CD14-positive monocyte (primary cell): ENCODE measurements around the gene NUP107. TPM values are rescaled to one million over a fixed set of nuclear protein-coding genes. Genes with fewer than 3 reads are reported as not detected.

Source experiments
- DNase-seq, 3 donors: peaks; one replicate each; pipeline ENCODE4 v3.0.0-alpha.2; 2011 to 2022
- H2AFZ ChIP-seq: 2 replicates; pipeline ENCODE4 v1.6.0; 2012; ENCODE audit warnings: mild to moderate bottlenecking, low read depth, low read length, inconsistent platforms; ENCODE audit not compliant: insufficient read depth, poor library complexity, severe bottlenecking
- H3K27ac ChIP-seq, 2 donors: 1 replicate in 1 of 2; 2 replicates in 1 of 2; pipeline ENCODE4 v1.5.1; 2012 to 2013; ENCODE audit warnings: low read length in 2 of 2, control low read depth in 1 of 2, inconsistent platforms in 1 of 2, low read depth in 1 of 2, mild to moderate bottlenecking in 1 of 2
- H3K27me3 ChIP-seq, 2 donors: one replicate each; pipeline versions ENCODE4 v1.6.0 to v1.6.1; 2011 to 2013; ENCODE audit warnings: low read length in 2 of 2; ENCODE audit not compliant: control insufficient read depth in 2 of 2, insufficient read depth in 2 of 2
- H3K36me3 ChIP-seq, 2 donors: replicated peaks in 1 of 2; 1 replicate in 1 of 2; 2 replicates in 1 of 2; pipeline versions ENCODE4 v1.5.1 to v1.6.1; 2012 to 2013; ENCODE audit warnings: low read length in 2 of 2, control low read depth in 1 of 2, inconsistent platforms in 1 of 2, mild to moderate bottlenecking in 1 of 2; ENCODE audit not compliant: insufficient read depth in 2 of 2, control insufficient read depth in 1 of 2
- H3K4me1 ChIP-seq, 2 donors: 1 replicate in 1 of 2; 2 replicates in 1 of 2; pipeline versions ENCODE4 v1.5.1 to v1.6.1; 2012 to 2013; ENCODE audit warnings: low read length in 2 of 2, control low read depth in 1 of 2, inconsistent platforms in 1 of 2, mild to moderate bottlenecking in 1 of 2, moderate library complexity in 1 of 2; ENCODE audit not compliant: insufficient read depth in 2 of 2, control insufficient read depth in 1 of 2
- H3K4me2 ChIP-seq: replicated peaks from 2 replicates; pipeline ENCODE3; 2012; ENCODE audit warnings: low read length, moderate library complexity, mild to moderate bottlenecking; ENCODE audit not compliant: poor library complexity, severe bottlenecking; ENCODE audit errors: extremely low read depth
- H3K4me3 ChIP-seq, 3 experiments: fragments of 200-600 bp in 1 of 3; sonication (generic) in 1 of 3; replicated peaks in 1 of 3; 1 replicate in 2 of 3; 2 replicates in 1 of 3; pipeline ENCODE4 v1.5.1; 2011 to 2013; ENCODE audit warnings: low read length in 3 of 3, mild to moderate bottlenecking in 3 of 3, control low read depth in 2 of 3, low read depth in 2 of 3, inconsistent platforms in 1 of 3, moderate library complexity in 1 of 3
- H3K79me2 ChIP-seq: 2 replicates; pipeline ENCODE4 v1.6.0; 2012; ENCODE audit warnings: mild to moderate bottlenecking, control low read depth, inconsistent platforms, low read length, moderate library complexity; ENCODE audit not compliant: insufficient read depth
- H3K9ac ChIP-seq: 2 replicates; pipeline ENCODE4 v1.6.0; 2017; ENCODE audit warnings: low read length, mild to moderate bottlenecking; ENCODE audit not compliant: insufficient read depth, poor library complexity, severe bottlenecking
- H3K9me3 ChIP-seq, 2 donors: replicated peaks in 1 of 2; 1 replicate in 1 of 2; 2 replicates in 1 of 2; pipeline versions ENCODE4 v1.5.1 to v1.6.1; 2012 to 2013; ENCODE audit warnings: low read length in 2 of 2, control low read depth in 1 of 2; ENCODE audit not compliant: control insufficient read depth in 1 of 2, insufficient read depth in 1 of 2
- H4K20me1 ChIP-seq: 2 replicates; pipeline ENCODE4 v1.6.0; 2012; ENCODE audit warnings: mild to moderate bottlenecking, low read length, control low read depth, moderate library complexity; ENCODE audit not compliant: insufficient read depth
- H3K27ac Mint-ChIP-seq, 7 donors: one replicate each; pipeline ENCODE4 v1.8.0; 2020; ENCODE audit warnings: mild to moderate bottlenecking in 7 of 7, mixed read lengths in 7 of 7, moderate library complexity in 6 of 7, inconsistent platforms in 2 of 7
- H3K27me3 Mint-ChIP-seq, 3 donors: one replicate each; pipeline ENCODE4 v1.8.0; 2021 to 2022; ENCODE audit warnings: low read depth in 3 of 3, mild to moderate bottlenecking in 3 of 3, mixed read lengths in 3 of 3, moderate library complexity in 3 of 3, inconsistent platforms in 1 of 3
- H3K36me3 Mint-ChIP-seq, 2 donors: one replicate each; pipeline ENCODE4 v1.8.0; 2020; ENCODE audit warnings: mixed read lengths in 2 of 2, inconsistent platforms in 1 of 2, mild to moderate bottlenecking in 1 of 2
- H3K4me1 Mint-ChIP-seq: one replicate; pipeline ENCODE4 v1.8.0; 2020; ENCODE audit warnings: mild to moderate bottlenecking, mixed read lengths
- H3K4me3 Mint-ChIP-seq, 2 donors: one replicate each; pipeline ENCODE4 v1.8.0; 2020; ENCODE audit warnings: mild to moderate bottlenecking in 2 of 2, mixed read lengths in 2 of 2, moderate library complexity in 1 of 2
- H3K9me3 Mint-ChIP-seq, 7 donors: one replicate each; pipeline ENCODE4 v1.8.0; 2020 to 2022; ENCODE audit warnings: mixed read lengths in 7 of 7, mild to moderate bottlenecking in 6 of 7, moderate library complexity in 6 of 7, inconsistent platforms in 2 of 7
- CTCF ChIP-seq: fragments of 200-600 bp; IDR thresholded peaks from one replicate; pipeline ENCODE4 v1.8.0; 2022; ENCODE audit warnings: antibody characterized with exemption, mild to moderate bottlenecking
- WGBS: methylation state at CpG from one replicate; pipeline ENCODE4 v1.1.5; 2013; ENCODE audit warnings: missing lambda C conversion rate; ENCODE audit not compliant: insufficient coverage; 5-methylcytosine and 5-hydroxymethylcytosine counted together
- intact Hi-C, 2 donors: fragments of 100-400 bp; cut with micrococcal nuclease; formaldehyde crosslinking; loops; one replicate each; pipeline versions ENCODE4 v1.15.0 to v1.15.1; 2023
- polyA plus RNA-seq, 3 donors: library from polyadenylated mRNA; depleted of rRNA in 1 of 3; unstranded in 2 of 3; stranded (reverse) in 1 of 3; fragments of 300-500 nt in 2 of 3; fragments of >200 nt in 1 of 3; fragmentation: Illumina TruSeq in 2 of 3; gene quantifications; 1 replicate in 2 of 3; 2 replicates in 1 of 3; pipeline ENCODE4 v1.2.3, GENCODE V29; 2012 to 2021

The NUP107 gene
- polyA plus RNA-seq, 3 donors, result 6.7 to 20.5 (median 10.7) TPM

- Mint-ChIP-seq H3K4me3 (no peak overlapping the region), H3K36me3 (peaks cover 10 to 14% of the 10 kb centered on the region in 2 donors), H3K4me1 (peaks cover 2% of the 10 kb centered on the region), H3K27me3 (no peaks in the 10 kb centered on the region), H3K9me3 (no peaks in the 10 kb centered on the region), H3K27ac (peak overlapping the region in 3 of 7 donors; percentile 1 to 65 (median 20))
- Histone ChIP-seq H3K79me2 (no peaks in the 10 kb centered on the region), H3K27ac (no peak overlapping the region), H3K4me1 (no peaks in the 10 kb centered on the region), H3K9ac (no peak overlapping the region), H4K20me1 (peaks cover 29% of the 10 kb centered on the region), H3K4me2 (no peak overlapping the region), H2AFZ (no peak overlapping the region), H3K4me3 (no peak overlapping the region), H3K9me3 (no peaks in the 10 kb centered on the region), H3K36me3 (peaks cover 5 to 23% of the 10 kb centered on the region in 2 donors), H3K27me3 (no peaks in the 10 kb centered on the region)
- no peak for DNase-seq
- intact Hi-C loops, result no loop called here
- no CpG with 5 or more reads among the region's 1 CpG for WGBS
- no peak for TF ChIP-seq CTCF
Observed at GRCh38 chr12:68667291-68667690, 19.5 kb upstream of the NUP107 start.

GRCh38 chr12:68667896-68668295, 18.9 kb upstream of the NUP107 start:
- H3K79me2 ChIP-seq, result no peaks in the 10 kb centered on the region
- Mint-ChIP-seq H3K9me3 (no peaks in the 10 kb centered on the region), H3K27ac (no peak overlapping the region), H3K4me1 (peaks cover 2% of the 10 kb centered on the region), H3K4me3 (no peak overlapping the region), H3K27me3 (no peaks in the 10 kb centered on the region), H3K36me3 (peaks cover 6 to 10% of the 10 kb centered on the region in 2 donors)
- H3K4me3 ChIP-seq, result no peak overlapping the region
- H3K9ac ChIP-seq, result no peak overlapping the region
- no peaks in the 10 kb centered on the region for H3K9me3 ChIP-seq
- H3K27me3 ChIP-seq, result no peaks in the 10 kb centered on the region
- H3K4me2 ChIP-seq, result no peak overlapping the region
- intact Hi-C loops, result no loop called here
- H2AFZ ChIP-seq, result no peak overlapping the region
- no peaks in the 10 kb centered on the region for H3K4me1 ChIP-seq
- no peak for DNase-seq
- no peak overlapping the region for H3K27ac ChIP-seq
- WGBS, result 0% methylated on average over 1 of the region's 1 CpG
- peaks cover 29% of the 10 kb centered on the region for H4K20me1 ChIP-seq
- TF ChIP-seq CTCF, result no peak
- peaks cover 5 to 17% of the 10 kb centered on the region in 2 donors for H3K36me3 ChIP-seq
